Esophagus muscularis mucosa (tissue), 2 donors: ENCODE data around the gene PHKB.

Experiments
- POLR2A ChIP-seq: fragments of 450-650 bp; IDR thresholded peaks from one replicate; pipeline ENCODE4 v1.6.1; 2017; ENCODE audit warnings: antibody characterized with exemption, moderate library complexity, mild to moderate bottlenecking, low read depth
- POLR2AphosphoS5 ChIP-seq, 2 donors: sonication (generic); formaldehyde crosslinking; IDR thresholded peaks; one replicate each; pipeline ENCODE4 v1.6.1; 2017; ENCODE audit warnings: antibody characterized with exemption in 2 of 2

- TF ChIP-seq POLR2A (no peak), POLR2AphosphoS5 (IDR thresholded peaks at IDR 0.05) (no peak)
Observed at GRCh38 chr16:47672475-47672874, 211.3 kb downstream of the PHKB start.
